Body of pancreas (tissue), 4 donors: ENCODE measurements around the gene MYLK. TPM values are rescaled to one million over a fixed set of nuclear protein-coding genes. Genes with fewer than 3 reads are reported as not detected.

Experiments
- ATAC-seq: fragments of 150-250 bp; one replicate; pipeline ENCODE4 v1.9.1; 2016
- DNase-seq, 4 donors: peaks; one replicate each; pipeline ENCODE4 v3.0.0-alpha.2; 2019
- H3K27ac ChIP-seq, 4 donors: fragments of 200-600 bp; sonication (generic); 1 replicate in 3 of 4; 2 replicates in 1 of 4; pipeline versions ENCODE4 v1.5.1 to v1.6.1; 2016 to 2019; ENCODE audit warnings: mild to moderate bottlenecking in 1 of 4, mixed read lengths in 1 of 4, moderate library complexity in 1 of 4
- H3K27me3 ChIP-seq, 2 donors: fragments of 200-600 bp; sonication (generic); one replicate each; pipeline ENCODE4 v1.6.0; 2016; ENCODE audit warnings: mild to moderate bottlenecking in 1 of 2
- H3K36me3 ChIP-seq, 2 donors: fragments of 200-600 bp; sonication (generic); replicated peaks in 1 of 2; 2 replicates each; pipeline ENCODE4 v1.5.1; 2016; ENCODE audit warnings: low read depth in 2 of 2; ENCODE audit not compliant: insufficient read depth in 1 of 2
- H3K4me1 ChIP-seq: fragments of 200-600 bp; sonication (generic); one replicate; pipeline ENCODE4 v1.6.0; 2016
- H3K4me3 ChIP-seq, 2 donors: fragments of 200-600 bp; sonication (generic); 1 replicate in 1 of 2; 2 replicates in 1 of 2; pipeline ENCODE4 v1.5.1; 2016 to 2019
- H3K9me3 ChIP-seq, 3 donors: fragments of 200-600 bp; sonication (generic); 1 replicate in 2 of 3; 2 replicates in 1 of 3; pipeline ENCODE4 v1.5.1; 2016
- CTCF ChIP-seq, 7 experiments: fragments of 450-650 bp in 4 of 7; fragments of 200-600 bp in 3 of 7; sonication (generic) in 3 of 7; IDR thresholded peaks; one replicate each; pipeline ENCODE4 v1.5.1; 2016 to 2019; ENCODE audit warnings: antibody characterized with exemption in 7 of 7
- POLR2A ChIP-seq, 3 donors: fragments of 450-650 bp; IDR thresholded peaks; one replicate each; pipeline ENCODE4 v1.6.1; 2016; ENCODE audit warnings: antibody characterized with exemption in 3 of 3, mild to moderate bottlenecking in 2 of 3
- WGBS, 2 donors: methylation state at CpG; one replicate each; pipeline ENCODE4 v1.1.5; 2017; 5-methylcytosine and 5-hydroxymethylcytosine counted together
- intact Hi-C: fragments of 100-400 bp; cut with DNase I; formaldehyde crosslinking; loops from one replicate; pipeline ENCODE4 v1.15.1; 2023
- total RNA-seq, 2 donors: library from RNA; depleted of rRNA; stranded (reverse); fragments of >200 nt; gene quantifications; one replicate each; pipeline ENCODE4 v1.1.0, GENCODE V29; 2016

MYLK gene
- total RNA-seq, 2 donors from 2014 or later, result 7.6 to 36.6 TPM

GRCh38 chr3:123672429-123673146 is 211.5 kb downstream of the MYLK start:
- ATAC-seq (no peak), DNase-seq (no peak)
- WGBS, 2 donors, result 58 to 62% methylated on average over 3 of the region's 3 CpGs
- Histone ChIP-seq H3K27ac (no peak overlapping the region), H3K36me3 (no peaks in the 10 kb centered on the region), H3K4me3 (no peak overlapping the region), H3K9me3 (no peaks in the 10 kb centered on the region), H3K4me1 (no peaks in the 10 kb centered on the region), H3K27me3 (no peaks in the 10 kb centered on the region)
- TF ChIP-seq POLR2A (IDR thresholded peaks at IDR 0.05), result no peak
- TF ChIP-seq CTCF (IDR thresholded peaks at IDR 0.05), result no peak
- intact Hi-C loops, result no loop called here

GRCh38 chr3:123670743-123671142 is 213.4 kb downstream of the MYLK start:
- no peak overlapping the region for H3K4me3 ChIP-seq
- ATAC-seq (no peak), DNase-seq (no peak)
- TF ChIP-seq POLR2A (IDR thresholded peaks at IDR 0.05), result no peak
- no peak for TF ChIP-seq CTCF (IDR thresholded peaks at IDR 0.05)
- no peak overlapping the region for H3K27ac ChIP-seq
- H3K27me3 ChIP-seq, result no peaks in the 10 kb centered on the region
- H3K4me1 ChIP-seq, result no peaks in the 10 kb centered on the region
- no peaks in the 10 kb centered on the region for H3K36me3 ChIP-seq
- WGBS, 2 donors, result 90 to 95% methylated on average over 3 of the region's 3 CpGs
- intact Hi-C loops, result no loop called here
- H3K9me3 ChIP-seq, result no peaks in the 10 kb centered on the region

GRCh38 chr3:123668906-123669305 is 215.2 kb downstream of the MYLK start:
- Histone ChIP-seq H3K4me1 (no peaks in the 10 kb centered on the region), H3K27ac (no peak overlapping the region), H3K27me3 (no peaks in the 10 kb centered on the region), H3K9me3 (no peaks in the 10 kb centered on the region), H3K4me3 (no peak overlapping the region), H3K36me3 (no peaks in the 10 kb centered on the region)
- intact Hi-C loops, result no loop called here
- no peak for ATAC-seq
- DNase-seq, result no peak
- TF ChIP-seq CTCF (IDR thresholded peaks at IDR 0.05) (no peak), POLR2A (IDR thresholded peaks at IDR 0.05) (no peak)
- 78 to 80% methylated on average over 8 of the region's 8 CpGs for WGBS, 2 donors

- no peaks in the 10 kb centered on the region for H3K36me3 ChIP-seq
- H3K27ac ChIP-seq, result no peak overlapping the region
- H3K4me1 ChIP-seq, result no peaks in the 10 kb centered on the region
These were observed 216.3 kb downstream of the MYLK start for GRCh38 chr3:123667784-123668183.

More at GRCh38 chr3:123667784-123668183, 216.3 kb downstream of the MYLK start:
- DNase-seq, result no peak
- intact Hi-C loops, result no loop called here
- Histone ChIP-seq H3K27me3 (no peaks in the 10 kb centered on the region), H3K4me3 (no peak overlapping the region), H3K9me3 (no peaks in the 10 kb centered on the region)
- WGBS, 2 donors, result 63 to 66% methylated on average over 6 of the region's 6 CpGs
- ATAC-seq, result no peak
- TF ChIP-seq POLR2A (IDR thresholded peaks at IDR 0.05) (no peak), CTCF (IDR thresholded peaks at IDR 0.05) (no peak)
